Adrenal gland (tissue), 5 donors: ENCODE data around the gene TNFRSF4.

Experiments used
- CTCF ChIP-seq, 6 experiments: fragments of 450-650 bp in 4 of 6; fragments of 200-600 bp in 2 of 6; sonication (generic) in 1 of 6; IDR thresholded peaks; 1 replicate in 5 of 6; 2 replicates in 1 of 6; pipeline versions ENCODE4 v1.5.1 to v1.8.0; 2016 to 2021; ENCODE audit warnings: antibody characterized with exemption in 6 of 6, mild to moderate bottlenecking in 2 of 6, moderate library complexity in 1 of 6
- POLR2A ChIP-seq, 2 donors: fragments of 450-650 bp; IDR thresholded peaks; one replicate each; pipeline ENCODE4 v1.6.1; 2017; ENCODE audit warnings: antibody characterized with exemption in 2 of 2, mild to moderate bottlenecking in 2 of 2, moderate library complexity in 1 of 2
- donor health status: DM: no; HTN: no; CAD: no.

GRCh38 chr1:1246577-1247340 lies 32.8 kb upstream of the TNFRSF4 start, which contains the start of gene C1QTNF12:
- TF ChIP-seq CTCF (IDR thresholded peaks at IDR 0.05) (no peak), POLR2A (IDR thresholded peaks at IDR 0.05) (no peak)
